C4-2B (cell line): ENCODE measurements around the gene ARHGAP22.

Experiments used
- H3K27ac ChIP-seq: fragments of 450-650 bp; 2 replicates; pipeline ENCODE4 v1.5.1; 2017
- CTCF ChIP-seq: fragments of 450-650 bp; conservative IDR thresholded peaks from 2 replicates; pipeline ENCODE4 v1.5.1; 2017; ENCODE audit warnings: mild to moderate bottlenecking
- ZFX ChIP-seq: fragments of 450-650 bp; IDR thresholded peaks from 2 replicates; pipeline ENCODE4 v1.6.1; 2017

The ARHGAP22 gene

GRCh38 chr10:48550071-48550691 lies 54.7 kb downstream of the ARHGAP22 start:
- no peak for TF ChIP-seq CTCF
- H3K27ac ChIP-seq, result no peak overlapping the region

GRCh38 chr10:48549236-48549635 lies 55.6 kb downstream of the ARHGAP22 start:
- TF ChIP-seq CTCF, result no peak
- H3K27ac ChIP-seq, result no peak overlapping the region

- no peak for TF ChIP-seq ZFX
- no peak for TF ChIP-seq CTCF
- H3K27ac ChIP-seq, result no peak overlapping the region
Measured at GRCh38 chr10:48548531-48549135, 56.2 kb downstream of the ARHGAP22 start.

- TF ChIP-seq ZFX (no peak), CTCF (no peak)
- H3K27ac ChIP-seq, result no peak overlapping the region
Measured at GRCh38 chr10:48547981-48548380, 56.9 kb downstream of the ARHGAP22 start.

GRCh38 chr10:48547061-48547895 lies 57.6 kb downstream of the ARHGAP22 start:
- no peak overlapping the region for H3K27ac ChIP-seq
- TF ChIP-seq CTCF (no peak), ZFX (no peak)

- TF ChIP-seq ZFX (no peak), CTCF (no peak)
- no peak overlapping the region for H3K27ac ChIP-seq
Measured at GRCh38 chr10:48545462-48546145, 59.3 kb downstream of the ARHGAP22 start.
